Measurements from ENCODE around the gene TUBB6. TPM values are rescaled to one million over a fixed set of nuclear protein-coding genes. Genes with fewer than 3 reads are reported as not detected.

TUBB6 gene
- total and polyA plus RNA-seq, 2 of the 13 experiments (the other 11 are each of a cell fraction or from before 2014, with no cell fraction given) = 9.9 to 28.6 TPM

DNA sequence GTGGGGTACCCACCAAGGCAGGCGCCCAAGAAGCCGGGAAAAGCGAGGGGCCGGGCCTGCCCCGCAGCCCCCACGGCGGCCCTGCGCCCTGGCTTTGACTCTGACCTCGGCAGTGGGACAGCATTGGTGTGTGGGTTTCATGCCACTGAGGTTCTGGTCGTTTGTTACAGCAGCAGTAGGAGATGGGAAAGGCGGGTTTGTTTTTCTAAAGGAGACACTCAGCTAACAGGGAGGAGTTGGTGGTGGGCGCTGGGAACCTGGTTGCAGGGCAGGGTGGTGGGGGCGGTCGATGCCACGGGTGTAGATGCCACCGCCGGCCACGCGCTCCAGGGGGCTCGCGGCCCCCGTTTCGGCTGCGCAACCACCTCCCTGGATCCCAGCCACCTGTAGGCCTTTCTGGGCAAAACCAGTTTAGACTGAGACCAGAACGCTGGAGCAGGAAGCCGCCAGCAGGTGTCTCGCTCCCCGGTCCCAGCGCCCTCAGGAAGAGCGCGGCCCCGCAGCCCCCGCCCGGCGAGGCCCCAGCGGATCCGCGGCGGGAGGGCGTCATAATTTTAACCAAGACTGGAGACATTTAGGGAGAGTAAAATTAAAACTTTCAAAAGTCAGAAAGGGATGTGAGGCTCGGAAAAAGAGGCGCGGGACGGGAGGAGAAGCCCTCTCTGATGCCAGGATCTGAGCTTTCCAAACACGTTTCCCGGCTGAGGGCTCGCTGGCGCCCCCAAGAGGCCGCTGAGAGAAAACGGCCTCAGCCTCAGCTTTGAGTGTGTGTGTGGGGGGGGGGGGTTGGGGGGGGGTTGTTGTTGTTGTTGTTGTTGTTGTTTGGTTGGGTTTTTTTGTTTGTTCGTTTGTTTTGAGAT, 36.4 kb upstream of the TUBB6 start (continued):
- TF ChIP-seq, protein P1, sequence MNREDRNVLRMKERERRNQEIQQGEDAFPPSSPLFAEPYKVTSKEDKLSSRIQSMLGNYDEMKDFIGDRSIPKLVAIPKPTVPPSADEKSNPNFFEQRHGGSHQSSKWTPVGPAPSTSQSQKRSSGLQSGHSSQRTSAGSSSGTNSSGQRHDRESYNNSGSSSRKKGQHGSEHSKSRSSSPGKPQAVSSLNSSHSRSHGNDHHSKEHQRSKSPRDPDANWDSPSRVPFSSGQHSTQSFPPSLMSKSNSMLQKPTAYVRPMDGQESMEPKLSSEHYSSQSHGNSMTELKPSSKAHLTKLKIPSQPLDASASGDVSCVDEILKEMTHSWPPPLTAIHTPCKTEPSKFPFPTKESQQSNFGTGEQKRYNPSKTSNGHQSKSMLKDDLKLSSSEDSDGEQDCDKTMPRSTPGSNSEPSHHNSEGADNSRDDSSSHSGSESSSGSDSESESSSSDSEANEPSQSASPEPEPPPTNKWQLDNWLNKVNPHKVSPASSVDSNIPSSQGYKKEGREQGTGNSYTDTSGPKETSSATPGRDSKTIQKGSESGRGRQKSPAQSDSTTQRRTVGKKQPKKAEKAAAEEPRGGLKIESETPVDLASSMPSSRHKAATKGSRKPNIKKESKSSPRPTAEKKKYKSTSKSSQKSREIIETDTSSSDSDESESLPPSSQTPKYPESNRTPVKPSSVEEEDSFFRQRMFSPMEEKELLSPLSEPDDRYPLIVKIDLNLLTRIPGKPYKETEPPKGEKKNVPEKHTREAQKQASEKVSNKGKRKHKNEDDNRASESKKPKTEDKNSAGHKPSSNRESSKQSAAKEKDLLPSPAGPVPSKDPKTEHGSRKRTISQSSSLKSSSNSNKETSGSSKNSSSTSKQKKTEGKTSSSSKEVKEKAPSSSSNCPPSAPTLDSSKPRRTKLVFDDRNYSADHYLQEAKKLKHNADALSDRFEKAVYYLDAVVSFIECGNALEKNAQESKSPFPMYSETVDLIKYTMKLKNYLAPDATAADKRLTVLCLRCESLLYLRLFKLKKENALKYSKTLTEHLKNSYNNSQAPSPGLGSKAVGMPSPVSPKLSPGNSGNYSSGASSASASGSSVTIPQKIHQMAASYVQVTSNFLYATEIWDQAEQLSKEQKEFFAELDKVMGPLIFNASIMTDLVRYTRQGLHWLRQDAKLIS (CRISPR knock-in tag; IDR thresholded peaks at IDR 0.05) = no peak
- TF ChIP-seq ZBTB20 (CRISPR knock-in tag; IDR thresholded peaks at IDR 0.05; ENCODE audit: borderline replicate concordance, low read depth) (no peak), ESRRA (CRISPR knock-in tag; IDR thresholded peaks at IDR 0.05; ENCODE audit: low read depth) (no peak), ZNF260 (CRISPR knock-in tag; IDR thresholded peaks at IDR 0.05; ENCODE audit: borderline replicate concordance, low read depth) (no peak), ZC3H13 (CRISPR knock-in tag; IDR thresholded peaks at IDR 0.05) (no peak), PLRG1 (conservative IDR thresholded peaks at IDR 0.05) (no peak), ZNF44 (CRISPR knock-in tag; IDR thresholded peaks at IDR 0.05) (no peak), ZNF543 (CRISPR knock-in tag; IDR thresholded peaks at IDR 0.05) (no peak), ZNF766 (CRISPR knock-in tag; IDR thresholded peaks at IDR 0.05; ENCODE audit: borderline replicate concordance) (no peak)
- TF ChIP-seq, protein P2, sequence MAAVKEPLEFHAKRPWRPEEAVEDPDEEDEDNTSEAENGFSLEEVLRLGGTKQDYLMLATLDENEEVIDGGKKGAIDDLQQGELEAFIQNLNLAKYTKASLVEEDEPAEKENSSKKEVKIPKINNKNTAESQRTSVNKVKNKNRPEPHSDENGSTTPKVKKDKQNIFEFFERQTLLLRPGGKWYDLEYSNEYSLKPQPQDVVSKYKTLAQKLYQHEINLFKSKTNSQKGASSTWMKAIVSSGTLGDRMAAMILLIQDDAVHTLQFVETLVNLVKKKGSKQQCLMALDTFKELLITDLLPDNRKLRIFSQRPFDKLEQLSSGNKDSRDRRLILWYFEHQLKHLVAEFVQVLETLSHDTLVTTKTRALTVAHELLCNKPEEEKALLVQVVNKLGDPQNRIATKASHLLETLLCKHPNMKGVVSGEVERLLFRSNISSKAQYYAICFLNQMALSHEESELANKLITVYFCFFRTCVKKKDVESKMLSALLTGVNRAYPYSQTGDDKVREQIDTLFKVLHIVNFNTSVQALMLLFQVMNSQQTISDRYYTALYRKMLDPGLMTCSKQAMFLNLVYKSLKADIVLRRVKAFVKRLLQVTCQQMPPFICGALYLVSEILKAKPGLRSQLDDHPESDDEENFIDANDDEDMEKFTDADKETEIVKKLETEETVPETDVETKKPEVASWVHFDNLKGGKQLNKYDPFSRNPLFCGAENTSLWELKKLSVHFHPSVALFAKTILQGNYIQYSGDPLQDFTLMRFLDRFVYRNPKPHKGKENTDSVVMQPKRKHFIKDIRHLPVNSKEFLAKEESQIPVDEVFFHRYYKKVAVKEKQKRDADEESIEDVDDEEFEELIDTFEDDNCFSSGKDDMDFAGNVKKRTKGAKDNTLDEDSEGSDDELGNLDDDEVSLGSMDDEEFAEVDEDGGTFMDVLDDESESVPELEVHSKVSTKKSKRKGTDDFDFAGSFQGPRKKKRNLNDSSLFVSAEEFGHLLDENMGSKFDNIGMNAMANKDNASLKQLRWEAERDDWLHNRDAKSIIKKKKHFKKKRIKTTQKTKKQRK (IDR thresholded peaks at IDR 0.05; ENCODE audit: low read length) = no peak
- TF ChIP-seq, protein P3, sequence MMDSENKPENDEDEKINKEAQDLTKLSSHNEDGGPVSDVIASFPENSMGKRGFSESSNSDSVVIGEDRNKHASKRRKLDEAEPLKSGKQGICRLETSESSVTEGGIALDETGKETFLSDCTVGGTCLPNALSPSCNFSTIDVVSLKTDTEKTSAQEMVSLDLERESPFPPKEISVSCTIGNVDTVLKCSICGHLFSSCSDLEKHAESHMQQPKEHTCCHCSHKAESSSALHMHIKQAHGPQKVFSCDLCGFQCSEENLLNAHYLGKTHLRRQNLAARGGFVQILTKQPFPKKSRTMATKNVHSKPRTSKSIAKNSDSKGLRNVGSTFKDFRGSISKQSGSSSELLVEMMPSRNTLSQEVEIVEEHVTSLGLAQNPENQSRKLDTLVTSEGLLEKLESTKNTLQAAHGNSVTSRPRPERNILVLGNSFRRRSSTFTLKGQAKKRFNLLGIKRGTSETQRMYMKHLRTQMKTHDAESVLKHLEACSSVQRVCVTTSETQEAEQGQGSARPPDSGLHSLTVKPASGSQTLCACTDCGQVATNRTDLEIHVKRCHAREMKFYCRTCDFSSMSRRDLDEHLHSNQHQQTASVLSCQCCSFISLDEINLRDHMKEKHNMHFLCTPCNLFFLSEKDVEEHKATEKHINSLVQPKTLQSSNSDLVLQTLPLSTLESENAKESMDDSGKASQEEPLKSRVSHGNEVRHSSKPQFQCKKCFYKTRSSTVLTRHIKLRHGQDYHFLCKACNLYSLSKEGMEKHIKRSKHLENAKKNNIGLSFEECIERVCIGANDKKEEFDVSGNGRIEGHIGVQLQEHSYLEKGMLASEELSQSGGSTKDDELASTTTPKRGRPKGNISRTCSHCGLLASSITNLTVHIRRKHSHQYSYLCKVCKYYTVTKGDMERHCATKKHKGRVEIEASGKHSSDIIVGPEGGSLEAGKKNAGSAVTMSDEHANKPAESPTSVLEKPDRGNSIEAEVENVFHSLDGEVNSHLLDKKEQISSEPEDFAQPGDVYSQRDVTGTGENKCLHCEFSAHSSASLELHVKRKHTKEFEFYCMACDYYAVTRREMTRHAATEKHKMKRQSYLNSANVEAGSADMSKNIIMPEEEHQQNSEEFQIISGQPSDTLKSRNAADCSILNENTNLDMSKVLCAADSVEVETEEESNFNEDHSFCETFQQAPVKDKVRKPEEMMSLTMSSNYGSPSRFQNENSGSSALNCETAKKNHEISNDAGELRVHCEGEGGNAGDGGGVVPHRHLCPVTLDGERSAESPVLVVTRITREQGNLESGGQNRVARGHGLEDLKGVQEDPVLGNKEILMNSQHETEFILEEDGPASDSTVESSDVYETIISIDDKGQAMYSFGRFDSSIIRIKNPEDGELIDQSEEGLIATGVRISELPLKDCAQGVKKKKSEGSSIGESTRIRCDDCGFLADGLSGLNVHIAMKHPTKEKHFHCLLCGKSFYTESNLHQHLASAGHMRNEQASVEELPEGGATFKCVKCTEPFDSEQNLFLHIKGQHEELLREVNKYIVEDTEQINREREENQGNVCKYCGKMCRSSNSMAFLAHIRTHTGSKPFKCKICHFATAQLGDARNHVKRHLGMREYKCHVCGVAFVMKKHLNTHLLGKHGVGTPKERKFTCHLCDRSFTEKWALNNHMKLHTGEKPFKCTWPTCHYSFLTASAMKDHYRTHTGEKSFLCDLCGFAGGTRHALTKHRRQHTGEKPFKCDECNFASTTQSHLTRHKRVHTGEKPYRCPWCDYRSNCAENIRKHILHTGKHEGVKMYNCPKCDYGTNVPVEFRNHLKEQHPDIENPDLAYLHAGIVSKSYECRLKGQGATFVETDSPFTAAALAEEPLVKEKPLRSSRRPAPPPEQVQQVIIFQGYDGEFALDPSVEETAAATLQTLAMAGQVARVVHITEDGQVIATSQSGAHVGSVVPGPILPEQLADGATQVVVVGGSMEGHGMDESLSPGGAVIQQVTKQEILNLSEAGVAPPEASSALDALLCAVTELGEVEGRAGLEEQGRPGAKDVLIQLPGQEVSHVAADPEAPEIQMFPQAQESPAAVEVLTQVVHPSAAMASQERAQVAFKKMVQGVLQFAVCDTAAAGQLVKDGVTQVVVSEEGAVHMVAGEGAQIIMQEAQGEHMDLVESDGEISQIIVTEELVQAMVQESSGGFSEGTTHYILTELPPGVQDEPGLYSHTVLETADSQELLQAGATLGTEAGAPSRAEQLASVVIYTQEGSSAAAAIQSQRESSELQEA (CRISPR knock-in tag; IDR thresholded peaks at IDR 0.05; ENCODE audit: not compliant biosample characterization) = no peak

All from HepG2 (cell line).